Adrenal gland (tissue), 12 donors: ENCODE data around the gene PLXDC2. TPM values are rescaled to one million over a fixed set of nuclear protein-coding genes. Genes with fewer than 3 reads are reported as not detected.
A peak's percentile ranks its signal among the peaks of the same experiment; 100 is the strongest.

Experiments
- DNase-seq, 7 donors: peaks; one replicate each; pipeline ENCODE4 v3.0.0-alpha.2; 2019 to 2020
- H3K27ac ChIP-seq, 5 donors: fragments of 200-600 bp; sonication (generic) in 4 of 5; 1 replicate in 3 of 5; 2 replicates in 2 of 5; pipeline versions ENCODE4 v1.5.1 to v1.8.0; 2016 to 2020; ENCODE audit warnings: mild to moderate bottlenecking in 1 of 5
- H3K27me3 ChIP-seq: fragments of 200-600 bp; 2 replicates; pipeline ENCODE4 v1.8.0; 2021
- H3K36me3 ChIP-seq, 2 donors: fragments of 200-600 bp; replicated peaks in 1 of 2; 1 replicate in 1 of 2; 2 replicates in 1 of 2; pipeline versions ENCODE4 v1.5.1 to v1.8.0; 2018 to 2022
- H3K4me1 ChIP-seq, 2 donors: fragments of 200-600 bp; replicated peaks in 1 of 2; 1 replicate in 1 of 2; 2 replicates in 1 of 2; pipeline versions ENCODE4 v1.5.1 to v1.8.0; 2018 to 2021
- H3K4me3 ChIP-seq, 4 donors: fragments of 200-600 bp; sonication (generic) in 3 of 4; one replicate each; pipeline ENCODE4 v1.5.1; 2016 to 2018
- H3K9me3 ChIP-seq, 3 donors: fragments of 200-600 bp; sonication (generic) in 1 of 3; replicated peaks in 1 of 3; 1 replicate in 2 of 3; 2 replicates in 1 of 3; pipeline versions ENCODE4 v1.5.1 to v1.8.0; 2016 to 2021
- POLR2A ChIP-seq, 2 donors: fragments of 450-650 bp; IDR thresholded peaks; one replicate each; pipeline ENCODE4 v1.6.1; 2017; ENCODE audit warnings: antibody characterized with exemption in 2 of 2, mild to moderate bottlenecking in 2 of 2, moderate library complexity in 1 of 2
- WGBS, 4 donors: extraction: QIAGEN DNeasy Blood & Tissue Kit in 2 of 4; methylation state at CpG; one replicate each; pipeline versions ENCODE4 v1.1.5 to v1.1.7; 2013 to 2017; 5-methylcytosine and 5-hydroxymethylcytosine counted together
- intact Hi-C, 2 donors: fragments of 100-400 bp; cut with DNase I; formaldehyde crosslinking; loops; one replicate each; pipeline versions ENCODE4 v1.14.1 to v1.15.0; 2022 to 2023
- polyA plus RNA-seq, 3 donors: library from polyadenylated mRNA; stranded (reverse); fragments of 200-250 nt in 2 of 3; fragments of 350-450 nt in 1 of 3; fragmentation: Illumina TruSeq in 1 of 3; extraction: RNeasy Lipid Tissue Mini Kit (QIAGEN cat#74804) in 1 of 3; gene quantifications; one replicate each; pipeline ENCODE4 v1.2.3, GENCODE V29; 2013 to 2014
- total RNA-seq, 9 donors: library from RNA; depleted of rRNA in 4 of 9; stranded (reverse); fragments of >200 nt in 4 of 9; fragments of 120-200 nt in 1 of 9; fragmentation: NEBNext Ultra II Directional in 1 of 9; extraction: Animal tissue kit (Norgen Biotek cat#: 25700) in 1 of 9; gene quantifications; one replicate each; pipeline versions ENCODE4 v1.1.0 to v1.2.4, GENCODE V29; 2013 to 2023
- TF ChIP-seq, protein P1 (sequence below), 6 experiments: fragments of 450-650 bp in 4 of 6; fragments of 200-600 bp in 2 of 6; sonication (generic) in 1 of 6; IDR thresholded peaks; 1 replicate in 5 of 6; 2 replicates in 1 of 6; pipeline versions ENCODE4 v1.5.1 to v1.8.0; 2016 to 2021; ENCODE audit warnings: antibody characterized with exemption in 6 of 6, mild to moderate bottlenecking in 2 of 6, moderate library complexity in 1 of 6
- donor health status: healthy with polysubstance abuse.
- donor health status: Bipolar disorder and iron deficiency.
- donor health status: DM: yes; HTN: yes; CAD: no.
- donor health status: DM: no; HTN: no; CAD: no.
- donor health status: DM: no; HTN: no; CAD: no.
- donor health status: DM: yes; HTN: yes; CAD: no.

The PLXDC2 gene
- total and polyA plus RNA-seq, 12 donors: 12.1 to 127 (median 75.1) TPM

DNA sequence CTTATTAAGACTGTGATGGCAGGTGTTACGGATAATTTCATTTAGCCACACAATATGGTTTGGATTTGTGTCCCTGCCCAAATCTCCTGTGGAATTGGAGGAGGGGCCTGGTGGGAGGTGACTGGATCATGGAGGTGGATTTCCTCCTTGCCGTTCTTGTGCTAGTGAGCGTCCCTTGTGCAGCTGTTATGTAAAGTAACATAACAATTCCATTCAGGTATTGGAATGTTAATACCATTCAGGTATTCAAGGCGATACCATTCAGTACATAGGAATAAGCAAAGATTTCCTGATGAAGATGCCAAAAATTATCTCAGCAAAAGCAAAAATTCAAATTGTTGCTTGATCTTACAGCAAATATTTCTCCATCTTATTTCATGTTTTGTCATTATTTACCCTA is 32.5 kb upstream of the PLXDC2 start:
- no peak overlapping the region for H3K27ac ChIP-seq
- H3K9me3 ChIP-seq: no peaks in the 10 kb centered on the region
- H3K27me3 ChIP-seq: no peaks in the 10 kb centered on the region
- H3K36me3 ChIP-seq: no peaks in the 10 kb centered on the region
- no peak for DNase-seq
- TF ChIP-seq POLR2A (IDR thresholded peaks at IDR 0.05): no peak
- TF ChIP-seq, protein P1, sequence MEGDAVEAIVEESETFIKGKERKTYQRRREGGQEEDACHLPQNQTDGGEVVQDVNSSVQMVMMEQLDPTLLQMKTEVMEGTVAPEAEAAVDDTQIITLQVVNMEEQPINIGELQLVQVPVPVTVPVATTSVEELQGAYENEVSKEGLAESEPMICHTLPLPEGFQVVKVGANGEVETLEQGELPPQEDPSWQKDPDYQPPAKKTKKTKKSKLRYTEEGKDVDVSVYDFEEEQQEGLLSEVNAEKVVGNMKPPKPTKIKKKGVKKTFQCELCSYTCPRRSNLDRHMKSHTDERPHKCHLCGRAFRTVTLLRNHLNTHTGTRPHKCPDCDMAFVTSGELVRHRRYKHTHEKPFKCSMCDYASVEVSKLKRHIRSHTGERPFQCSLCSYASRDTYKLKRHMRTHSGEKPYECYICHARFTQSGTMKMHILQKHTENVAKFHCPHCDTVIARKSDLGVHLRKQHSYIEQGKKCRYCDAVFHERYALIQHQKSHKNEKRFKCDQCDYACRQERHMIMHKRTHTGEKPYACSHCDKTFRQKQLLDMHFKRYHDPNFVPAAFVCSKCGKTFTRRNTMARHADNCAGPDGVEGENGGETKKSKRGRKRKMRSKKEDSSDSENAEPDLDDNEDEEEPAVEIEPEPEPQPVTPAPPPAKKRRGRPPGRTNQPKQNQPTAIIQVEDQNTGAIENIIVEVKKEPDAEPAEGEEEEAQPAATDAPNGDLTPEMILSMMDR (IDR thresholded peaks at IDR 0.05): no peak
- 91 to 97% (median 95%) methylated on average over 4 of the region's 4 CpGs for WGBS, 4 donors
- intact Hi-C loops: loop anchor here in 1 of 2 donors (10.0 kb wide), 1 partner anchor 369 kb away; no protein-coding TSS in a partner anchor
- H3K4me1 ChIP-seq: no peaks in the 10 kb centered on the region
- H3K4me3 ChIP-seq: no peak overlapping the region

DNA sequence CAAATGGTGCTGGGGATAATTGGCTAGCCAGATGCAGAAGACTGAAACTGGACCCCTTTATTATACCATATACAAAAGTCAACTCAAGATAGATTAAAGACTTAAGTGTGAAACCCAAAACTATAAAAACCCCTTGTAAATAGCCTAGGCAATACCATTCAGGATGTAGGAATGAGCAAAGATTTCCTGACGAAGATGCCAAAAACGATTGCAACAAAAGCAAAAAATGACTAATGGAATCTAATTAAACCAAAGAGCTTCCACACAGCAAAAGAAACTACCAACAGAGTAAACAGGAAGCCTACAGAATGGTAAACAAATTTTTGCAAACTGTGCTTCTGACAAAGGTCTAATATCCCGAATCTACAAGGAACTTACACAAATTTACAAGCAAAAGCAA is 30.9 kb upstream of the PLXDC2 start:
- H3K36me3 ChIP-seq: no peaks in the 10 kb centered on the region
- no peak for DNase-seq
- H3K27me3 ChIP-seq: no peaks in the 10 kb centered on the region
- no peak overlapping the region for H3K27ac ChIP-seq
- H3K4me3 ChIP-seq: no peak overlapping the region
- H3K4me1 ChIP-seq: no peaks in the 10 kb centered on the region
- TF ChIP-seq POLR2A (IDR thresholded peaks at IDR 0.05): no peak
- TF ChIP-seq, protein P1 (IDR thresholded peaks at IDR 0.05): no peak
- 52 to 68% (median 55%) methylated on average over 3 of the region's 3 CpGs for whole genome bisulfite sequencing, 4 donors
- intact Hi-C loops: loop anchor here in 1 of 2 donors (10.0 kb wide), 1 partner anchor 371 kb away; no protein-coding TSS in a partner anchor
- H3K9me3 ChIP-seq: no peaks in the 10 kb centered on the region

DNA sequence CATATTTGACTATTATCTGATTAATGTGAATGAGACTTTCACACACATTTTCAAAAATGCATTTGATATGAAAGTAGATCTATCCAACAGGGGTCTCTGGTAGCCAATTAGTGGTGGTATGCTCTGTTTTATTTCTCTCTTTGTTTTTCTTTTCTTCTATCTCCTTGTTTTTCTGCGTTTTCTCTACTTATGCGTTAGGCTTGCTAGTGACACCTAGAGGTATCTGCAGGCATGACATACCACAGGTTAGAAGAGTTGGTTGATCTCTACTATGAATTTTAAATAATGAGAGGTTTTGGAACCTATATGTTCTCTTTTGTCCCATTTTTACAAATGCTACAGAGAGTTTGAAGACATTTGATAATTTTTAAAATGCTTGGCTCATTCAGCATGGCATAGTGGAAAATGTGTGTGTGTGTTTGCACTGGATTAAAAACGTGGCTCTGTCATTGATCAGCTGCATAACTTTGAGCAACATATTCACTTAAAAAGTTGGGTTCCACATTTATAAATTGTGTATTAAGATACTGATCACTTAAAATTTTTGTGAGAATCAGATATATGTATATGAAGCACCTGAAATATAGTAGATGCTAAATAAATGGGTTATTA is 28.1 kb upstream of the PLXDC2 start:
- Histone ChIP-seq H3K4me3 (no peak overlapping the region), H3K9me3 (no peaks in the 10 kb centered on the region), H3K27me3 (no peaks in the 10 kb centered on the region), H3K27ac (no peak overlapping the region), H3K36me3 (no peaks in the 10 kb centered on the region), H3K4me1 (peaks cover 0 to 6% of the 10 kb centered on the region in 2 donors)
- WGBS, 4 donors: 9 to 31% (median 26%) methylated on average over 3 of the region's 3 CpGs
- DNase-seq: peak; percentile 17 to 73 (median 39)
- TF ChIP-seq, protein P1 (IDR thresholded peaks at IDR 0.05): peak; percentile 59 to 87 (median 76)
- TF ChIP-seq POLR2A (IDR thresholded peaks at IDR 0.05): no peak
- intact Hi-C loops: loop anchor here in 1 of 2 donors (10.0 kb wide), 1 partner anchor 373 kb away; no protein-coding TSS in a partner anchor

DNA sequence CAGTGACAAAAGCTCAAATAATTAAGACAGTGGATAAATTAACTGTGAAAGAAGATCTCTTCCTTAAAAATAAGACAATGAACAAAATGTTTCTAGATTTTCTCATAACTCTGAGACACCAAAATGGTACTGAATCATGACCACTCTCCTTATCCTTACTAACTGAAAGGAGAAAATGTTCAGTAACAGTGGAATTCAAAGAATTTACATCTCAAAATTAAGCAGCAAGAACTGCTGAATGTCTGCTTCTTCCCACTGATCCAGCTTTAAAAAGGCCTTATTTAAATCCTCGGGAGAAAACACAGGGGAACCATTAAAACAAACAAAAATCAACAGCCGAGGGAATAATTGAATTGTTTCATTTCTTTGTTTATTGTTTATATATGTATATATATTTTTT is 27.3 kb upstream of the PLXDC2 start:
- 78 to 87% (median 81%) methylated on average over 2 of the region's 2 CpGs for WGBS, 4 donors

More for the DNA sequence above, 27.3 kb upstream of the PLXDC2 start:
- no peaks in the 10 kb centered on the region for H3K27me3 ChIP-seq
- no peak overlapping the region for H3K4me3 ChIP-seq
- no peaks in the 10 kb centered on the region for H3K9me3 ChIP-seq
- no peak for TF ChIP-seq POLR2A (IDR thresholded peaks at IDR 0.05)
- TF ChIP-seq, protein P1 (IDR thresholded peaks at IDR 0.05): no peak
- H3K4me1 ChIP-seq: peaks cover 0 to 6% of the 10 kb centered on the region in 2 donors
- no peaks in the 10 kb centered on the region for H3K36me3 ChIP-seq
- intact Hi-C loops: loop anchor here in 1 of 2 donors (10.0 kb wide), 1 partner anchor 374 kb away; no protein-coding TSS in a partner anchor
- no peak for DNase-seq
- H3K27ac ChIP-seq: no peak overlapping the region
